Activated CD8-positive, alpha-beta memory T cell treated with anti-CD3 and anti-CD28 coated beads, Interleukin-2, amount 50 U/mL, for 24 hours (primary cell): ENCODE results near the gene UBA6.

Experiments used
- DNase-seq: peaks from one replicate; pipeline ENCODE4 v3.0.0-alpha.2; 2020; ENCODE audit errors: extremely low read depth

The UBA6 gene

DNA sequence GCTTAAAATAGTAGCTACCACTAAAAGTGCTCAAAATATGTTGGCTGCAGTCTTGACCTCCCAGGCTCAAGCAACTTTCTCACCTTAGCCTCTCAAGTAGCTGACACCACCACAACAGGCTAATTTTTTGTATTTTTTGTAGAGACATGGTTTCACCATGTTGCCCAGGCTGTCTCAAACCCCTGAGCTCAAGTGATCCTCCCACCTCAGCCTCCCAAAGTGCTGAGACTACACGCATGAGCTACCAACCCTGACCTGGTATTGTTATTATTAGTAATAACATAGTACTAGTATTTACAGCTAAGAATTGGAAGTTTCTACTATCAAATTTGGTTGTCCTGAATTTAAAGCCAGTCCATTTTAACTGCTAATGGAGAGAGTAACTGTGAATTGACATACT is 124.4 kb downstream of the UBA6 start:
- DNase-seq: no peak

DNA sequence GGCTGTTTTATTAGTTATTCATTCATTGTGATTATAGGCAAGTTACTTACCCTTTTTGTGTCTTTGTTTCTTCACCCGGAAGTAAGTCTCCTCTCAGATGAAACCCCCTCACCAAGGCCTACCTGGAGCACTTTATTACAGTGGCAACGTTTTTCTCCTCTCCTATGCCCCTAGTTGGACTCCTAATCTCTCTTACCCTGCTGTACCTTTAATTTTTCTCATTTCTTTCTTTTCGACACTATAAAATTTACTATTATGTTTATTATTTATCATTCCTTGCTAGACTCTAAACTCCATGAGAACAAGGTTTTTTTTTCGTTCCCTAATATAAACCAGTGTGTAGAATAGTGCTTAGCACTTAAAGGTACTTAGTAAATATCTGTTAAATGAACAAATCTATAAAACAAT is 124.9 kb downstream of the UBA6 start:
- no peak for DNase-seq

DNA sequence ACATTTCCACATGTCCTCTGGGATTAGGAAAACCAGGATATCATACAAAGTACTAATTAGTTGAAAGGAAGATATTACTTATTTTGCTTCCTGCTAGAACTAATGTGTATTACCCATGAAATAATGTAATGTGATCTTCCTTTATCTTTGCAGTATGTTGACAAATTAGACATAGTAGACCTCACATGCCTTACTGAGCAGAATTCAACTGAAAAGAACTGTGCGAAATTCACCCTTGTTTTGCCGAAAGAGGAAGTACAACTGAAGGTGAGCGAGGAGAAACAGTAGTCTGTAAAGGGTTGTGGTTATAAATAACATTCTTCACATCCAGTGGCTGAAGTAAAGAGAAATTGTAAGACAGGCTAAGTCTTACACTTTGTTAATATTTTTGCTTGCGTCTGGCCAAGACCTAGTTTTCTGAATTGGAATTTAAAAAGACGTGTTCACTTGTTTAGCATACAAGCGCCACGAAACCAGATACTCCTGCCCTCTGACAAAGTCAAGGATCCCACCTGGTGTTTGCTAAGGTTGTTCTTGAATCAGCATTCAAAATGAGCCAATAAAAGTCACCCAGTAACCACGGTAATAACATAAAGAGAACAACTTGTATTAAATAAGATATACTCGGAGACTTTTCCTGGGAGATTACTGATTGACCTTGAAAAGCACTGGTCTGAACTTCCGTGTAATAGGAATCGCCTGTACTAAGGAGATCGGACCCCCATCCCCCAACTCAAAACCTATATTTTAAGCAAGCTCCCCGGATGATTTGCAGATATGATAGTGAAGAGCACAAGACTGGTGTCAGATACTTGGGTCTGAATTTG is 125.5 kb downstream of the UBA6 start:
- DNase-seq: no peak

DNA sequence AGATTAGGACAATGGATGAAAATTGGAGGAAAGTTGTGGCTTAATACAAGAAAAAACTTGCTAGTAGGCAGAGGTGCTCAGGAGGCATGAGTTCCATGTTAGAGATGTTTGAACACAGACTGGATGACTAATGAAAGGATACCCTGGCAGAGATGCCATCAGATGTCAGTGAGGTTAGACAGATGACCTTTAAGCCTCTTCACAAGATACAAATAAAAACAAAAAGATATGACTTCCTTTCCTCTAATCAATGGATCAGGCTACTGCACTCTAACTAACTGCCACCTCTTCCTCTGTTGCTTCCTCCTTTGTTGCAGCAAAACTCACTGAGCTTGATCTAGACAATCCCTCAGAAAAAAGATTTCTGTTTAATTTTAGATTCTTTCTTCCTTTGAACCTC is 127.8 kb downstream of the UBA6 start:
- DNase-seq: no peak

DNA sequence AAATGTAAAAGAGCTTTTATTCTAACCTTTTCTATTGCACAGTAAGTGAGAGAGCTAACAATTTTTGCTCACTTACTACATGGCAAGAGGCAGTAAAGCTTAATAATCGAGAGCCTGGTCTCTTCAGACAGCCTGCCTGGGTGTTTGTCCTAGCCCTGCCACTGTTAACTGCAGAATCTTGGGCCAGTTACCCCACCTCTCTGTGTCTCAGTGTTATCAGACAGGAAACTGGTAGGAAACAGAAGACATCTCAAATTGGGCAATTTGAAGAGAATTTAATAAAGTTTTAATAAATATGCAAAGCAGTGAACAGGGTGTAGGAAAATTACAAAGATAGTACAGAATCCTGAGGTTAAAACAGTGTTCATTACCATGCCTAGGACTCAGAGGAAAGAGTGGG is 129.0 kb downstream of the UBA6 start:
- no peak for DNase-seq

DNA sequence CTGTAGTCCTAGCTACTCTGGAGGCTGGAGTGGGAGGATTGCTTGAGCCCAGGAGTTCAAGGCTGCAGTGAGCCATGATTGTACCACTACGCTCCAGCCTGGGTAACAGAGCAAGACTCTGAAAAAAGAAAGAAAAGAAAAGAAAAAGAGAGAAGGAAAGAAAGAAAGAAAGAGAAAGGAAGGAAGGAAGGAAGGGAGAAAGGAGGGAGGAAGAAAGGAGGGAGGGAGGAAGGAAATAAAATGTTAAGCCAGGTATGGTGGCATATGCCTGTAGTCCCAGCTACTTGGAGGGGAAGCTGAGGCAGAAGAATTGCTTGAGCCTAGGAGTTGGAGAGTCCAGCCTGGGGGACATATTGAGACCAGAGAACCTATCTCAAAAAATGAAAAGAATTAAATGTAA is 130.4 kb downstream of the UBA6 start:
- DNase-seq: no peak

DNA sequence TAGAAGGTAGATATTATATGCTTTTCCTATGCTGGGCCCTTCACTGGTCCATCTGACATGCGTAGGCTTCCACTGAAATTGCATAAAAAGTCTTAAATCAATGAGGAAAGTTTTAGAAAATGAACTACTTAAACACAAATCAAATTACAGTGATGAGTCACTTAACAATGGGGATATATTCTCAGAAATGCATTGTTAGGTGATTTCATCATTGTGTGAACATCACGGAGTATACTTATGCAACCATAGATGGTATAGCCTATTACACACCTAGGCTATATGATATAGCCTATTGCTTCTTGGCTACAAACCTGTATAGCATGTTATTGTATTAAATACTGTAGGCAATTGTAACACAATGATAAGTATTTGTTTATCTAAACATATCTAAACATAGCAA is 132.1 kb downstream of the UBA6 start:
- no peak for DNase-seq

DNA sequence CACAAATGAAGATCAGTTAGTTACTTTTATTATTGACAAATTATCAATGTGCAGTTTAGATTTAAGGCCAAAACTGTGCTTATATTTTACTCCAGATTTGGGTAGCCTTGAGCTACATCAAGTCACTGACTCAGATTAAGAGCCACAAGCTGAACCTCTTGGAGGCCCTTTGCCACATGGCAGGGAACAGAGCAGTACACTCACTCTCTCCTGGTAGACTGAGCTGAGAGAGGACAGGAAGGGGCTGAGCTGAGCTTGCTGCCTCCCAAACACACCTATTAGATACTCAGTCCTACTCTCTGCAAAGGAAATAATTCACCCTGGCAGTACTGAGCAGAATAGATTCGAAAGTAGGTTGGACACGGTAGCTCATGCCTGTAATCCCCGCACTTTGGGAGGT is 134.6 kb downstream of the UBA6 start:
- no peak for DNase-seq

DNA sequence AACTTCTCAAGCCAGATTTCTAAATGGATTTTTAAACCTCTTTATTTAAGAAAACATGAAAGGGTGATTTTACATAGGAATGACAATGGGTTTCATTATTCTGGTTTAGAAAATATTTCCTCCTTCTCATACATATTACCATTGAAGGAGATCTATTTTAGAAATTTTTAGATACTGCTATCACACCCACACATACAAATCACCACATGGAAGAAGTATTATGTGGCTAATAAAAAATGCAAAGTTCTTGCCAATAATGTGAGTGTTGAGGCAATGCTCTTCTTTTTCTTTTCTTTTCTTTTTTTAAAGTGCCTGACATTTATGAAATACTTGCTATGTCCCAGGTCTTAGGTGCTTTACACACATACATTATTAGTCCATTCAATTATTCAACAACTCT is 135.7 kb downstream of the UBA6 start:
- no peak for DNase-seq
